LoVo (cell line): ENCODE results near the gene MAP2K4.
A peak's percentile ranks its signal among the peaks of the same experiment; 100 is the strongest.

Source experiments
- DNase-seq: peaks from one replicate; pipeline ENCODE4 v3.0.0-alpha.2; 2016; ENCODE audit warnings: low spot score

MAP2K4 gene

DNA sequence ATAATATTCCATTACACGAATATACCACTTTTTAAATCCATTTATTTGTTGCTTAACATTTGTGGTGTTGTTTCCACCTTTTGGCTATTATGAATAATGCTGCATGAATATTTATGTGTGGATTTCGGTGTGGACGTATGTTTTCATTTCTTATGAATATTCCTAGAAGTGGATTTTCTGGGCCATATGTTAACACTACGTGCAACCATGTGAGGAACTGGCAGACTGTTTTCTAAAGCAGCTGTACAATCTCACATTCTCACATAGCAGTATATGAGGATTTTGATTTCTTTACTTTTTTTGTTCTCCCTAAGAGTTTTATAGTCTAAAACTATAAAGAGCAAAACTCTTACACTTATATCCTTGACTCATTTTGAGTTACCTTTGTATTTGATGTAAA, 143.4 kb downstream of the MAP2K4 start:
- no peak for DNase-seq

- DNase-seq = no peak
Observed at GRCh38 chr17:12178644-12179330, 158.1 kb downstream of the MAP2K4 start.

- peak; percentile 40 for DNase-seq
Observed at GRCh38 chr17:12180644-12181261, 160.1 kb downstream of the MAP2K4 start.

DNA sequence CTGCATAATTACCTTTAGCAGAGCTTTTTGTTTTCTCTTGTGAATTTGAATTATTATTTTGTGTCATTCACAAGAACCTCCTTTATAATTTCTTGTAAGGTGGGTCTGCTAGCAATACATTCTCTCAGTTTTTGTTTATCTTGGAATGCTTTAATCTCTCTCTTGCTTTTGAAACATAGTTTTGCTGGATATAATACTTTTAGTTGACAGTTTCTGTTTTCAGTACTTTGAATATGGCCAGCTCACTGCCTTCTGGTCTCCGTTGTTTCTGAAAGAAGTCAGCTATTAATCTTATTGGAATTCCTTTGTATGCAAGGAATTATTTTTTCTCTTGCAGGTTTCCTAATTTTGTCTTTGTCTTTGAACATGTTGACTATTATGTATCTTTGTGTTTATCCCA, 167.0 kb downstream of the MAP2K4 start:
- no peak for DNase-seq

- no peak for DNase-seq
Observed at GRCh38 chr17:12193144-12193735, 172.6 kb downstream of the MAP2K4 start.
